Measurements from ENCODE around the gene ACADS. TPM values are rescaled to one million over a fixed set of nuclear protein-coding genes. Genes with fewer than 3 reads are reported as not detected.
A peak's percentile ranks its signal among the peaks of the same experiment; 100 is the strongest.

ACADS gene
- total and polyA plus RNA-seq, 9 of the 15 experiments (the other 6 are each of a cell fraction or from before 2014, with no cell fraction given) = 0.06 to 20.3 (median 8.8) TPM

- TF ChIP-seq CLOCK (CRISPR knock-in tag; IDR thresholded peaks at IDR 0.05; ENCODE audit: borderline replicate concordance) (no peak), ZNF668 (CRISPR knock-in tag; IDR thresholded peaks at IDR 0.05) (no peak), ZBTB7A (IDR thresholded peaks at IDR 0.05; ENCODE audit: borderline replicate concordance, control insufficient read depth, low read depth, low read length) (peak; percentile 39; the same call in 1 of the 2 replicates), ZNF512 (tag; IDR thresholded peaks at IDR 0.05) (no peak), E2F5 (CRISPR knock-in tag; IDR thresholded peaks at IDR 0.05) (no peak), FOXJ2 (tag; IDR thresholded peaks at IDR 0.05) (no peak), ZNF79 (CRISPR knock-in tag; IDR thresholded peaks at IDR 0.05; ENCODE audit: low read depth) (no peak), MLLT1 (IDR thresholded peaks at IDR 0.05) (peak; percentile 40 to 43; a peak in 1 of 4 replicates), ZNF239 (CRISPR knock-in tag; IDR thresholded peaks at IDR 0.05) (no peak), HNRNPUL1 (IDR thresholded peaks at IDR 0.05; ENCODE audit: low read length) (no peak), ZNF511 (CRISPR knock-in tag; IDR thresholded peaks at IDR 0.05) (no peak), HDAC1 (IDR thresholded peaks at IDR 0.05) (peak in 1 of 2 experiments; percentile 77; a peak in 2 of 4 replicates), THRA (IDR thresholded peaks at IDR 0.05) (no peak), LEF1 (IDR thresholded peaks at IDR 0.05) (no peak), CEBPG (CRISPR knock-in tag; IDR thresholded peaks at IDR 0.05) (no peak), CEBPG (tag; conservative IDR thresholded peaks at IDR 0.05 in 1 of 2, IDR thresholded peaks at IDR 0.05 in 1 of 2) (no peak), CBFA2T2 (conservative IDR thresholded peaks at IDR 0.05) (no peak), LCOR (CRISPR knock-in tag; IDR thresholded peaks at IDR 0.05) (peak; percentile 49; the same call in 1 of the 2 replicates)
These were observed 38.7 kb upstream of the ACADS start, which contains the start of gene MLEC (continued) for GRCh38 chr12:120686690-120687577.

Data from K562 (cell line).